ENCODE data around the gene GRXCR2.

GRCh38 chr5:145912594-145912993 lies 39.8 kb upstream of the GRXCR2 start:
- no peak for TF ChIP-seq CTCF (conservative IDR thresholded peaks at IDR 0.05; ENCODE audit: low read length)
- no peak for TF ChIP-seq EZH2phosphoT487 (IDR thresholded peaks at IDR 0.05; ENCODE audit: borderline replicate concordance)
